ENCODE measurements around the gene HLF.

HLF gene

GRCh38 chr17:55264645-55265298 lies at the start of gene HLF:
HLF (plus strand) TSS chr17:55264960; CDS start chr17:55265485, 525 bp downstream.
- in situ Hi-C loops (cut with HindIII; ENCODE audit: low sequenced_read_pairs) = loop anchor here (25.0 kb wide), 1 partner anchor 98 kb away; no protein-coding TSS in a partner anchor

GRCh38 chr17:55215711-55216110 lies 49.0 kb upstream of the HLF start:
- in situ Hi-C loops (cut with HindIII; ENCODE audit: low sequenced_read_pairs) = no loop called here

GRCh38 chr17:55216888-55217287 lies 47.9 kb upstream of the HLF start:
- in situ Hi-C loops (cut with HindIII; ENCODE audit: low sequenced_read_pairs) = no loop called here

GRCh38 chr17:55219459-55219858 lies 45.3 kb upstream of the HLF start:
- in situ Hi-C loops (cut with HindIII; ENCODE audit: low sequenced_read_pairs) = no loop called here

- in situ Hi-C loops (cut with HindIII; ENCODE audit: low sequenced_read_pairs) = no loop called here
Observed at GRCh38 chr17:55219934-55220333, 44.8 kb upstream of the HLF start.

GRCh38 chr17:55223524-55223923 lies 41.2 kb upstream of the HLF start:
- in situ Hi-C loops (cut with HindIII; ENCODE audit: low sequenced_read_pairs) = no loop called here

- in situ Hi-C loops (cut with HindIII; ENCODE audit: low sequenced_read_pairs) = no loop called here
Observed at GRCh38 chr17:55224746-55225145, 40.0 kb upstream of the HLF start.

- in situ Hi-C loops (cut with HindIII; ENCODE audit: low sequenced_read_pairs) = no loop called here
Observed at GRCh38 chr17:55225237-55225636, 39.5 kb upstream of the HLF start.

- in situ Hi-C loops (cut with HindIII; ENCODE audit: low sequenced_read_pairs) = no loop called here
Observed at GRCh38 chr17:55228683-55229192, 36.0 kb upstream of the HLF start.

- in situ Hi-C loops (cut with HindIII; ENCODE audit: low sequenced_read_pairs) = no loop called here
Observed at GRCh38 chr17:55229276-55229675, 35.5 kb upstream of the HLF start.

GRCh38 chr17:55230716-55231115 lies 34.0 kb upstream of the HLF start:
- in situ Hi-C loops (cut with HindIII; ENCODE audit: low sequenced_read_pairs) = no loop called here

GRCh38 chr17:55233840-55234239 lies 30.9 kb upstream of the HLF start:
- in situ Hi-C loops (cut with HindIII; ENCODE audit: low sequenced_read_pairs) = no loop called here

GRCh38 chr17:55236316-55236715 lies 28.4 kb upstream of the HLF start:
- in situ Hi-C loops (cut with HindIII; ENCODE audit: low sequenced_read_pairs) = no loop called here

- in situ Hi-C loops (cut with HindIII; ENCODE audit: low sequenced_read_pairs) = no loop called here
Observed at GRCh38 chr17:55237268-55237667, 27.5 kb upstream of the HLF start.

- in situ Hi-C loops (cut with HindIII; ENCODE audit: low sequenced_read_pairs) = no loop called here
Observed at GRCh38 chr17:55237841-55238178, 26.9 kb upstream of the HLF start.

- in situ Hi-C loops (cut with HindIII; ENCODE audit: low sequenced_read_pairs) = no loop called here
Observed at GRCh38 chr17:55238179-55238930, 26.4 kb upstream of the HLF start.

- in situ Hi-C loops (cut with HindIII; ENCODE audit: low sequenced_read_pairs) = no loop called here
Observed at GRCh38 chr17:55238931-55239297, 25.8 kb upstream of the HLF start.

GRCh38 chr17:55241097-55241496 lies 23.7 kb upstream of the HLF start:
- in situ Hi-C loops (cut with HindIII; ENCODE audit: low sequenced_read_pairs) = no loop called here

GRCh38 chr17:55242476-55242875 lies 22.3 kb upstream of the HLF start:
- in situ Hi-C loops (cut with HindIII; ENCODE audit: low sequenced_read_pairs) = no loop called here

- in situ Hi-C loops (cut with HindIII; ENCODE audit: low sequenced_read_pairs) = no loop called here
Observed at GRCh38 chr17:55245986-55246385, 18.8 kb upstream of the HLF start.

GRCh38 chr17:55246583-55246982 lies 18.2 kb upstream of the HLF start:
- in situ Hi-C loops (cut with HindIII; ENCODE audit: low sequenced_read_pairs) = no loop called here

GRCh38 chr17:55248077-55248476 lies 16.7 kb upstream of the HLF start:
- in situ Hi-C loops (cut with HindIII; ENCODE audit: low sequenced_read_pairs) = no loop called here
